GM19397 (cell line): ENCODE results near the gene TMEM161A.
"Not testable (repeated sequence)": the region's sequence is repeated elsewhere in the genome, so short reads cannot be mapped to it uniquely, and the experiment has no call there.

Experiments used
- ATAC-seq: cut with Tn5 transposase; IDR thresholded peaks from one replicate; pipeline ENCODE4 v1.9.1; 2021; ENCODE audit warnings: mild to moderate bottlenecking, moderate library complexity; ENCODE audit not compliant: unreplicated experiment

Gene TMEM161A

DNA sequence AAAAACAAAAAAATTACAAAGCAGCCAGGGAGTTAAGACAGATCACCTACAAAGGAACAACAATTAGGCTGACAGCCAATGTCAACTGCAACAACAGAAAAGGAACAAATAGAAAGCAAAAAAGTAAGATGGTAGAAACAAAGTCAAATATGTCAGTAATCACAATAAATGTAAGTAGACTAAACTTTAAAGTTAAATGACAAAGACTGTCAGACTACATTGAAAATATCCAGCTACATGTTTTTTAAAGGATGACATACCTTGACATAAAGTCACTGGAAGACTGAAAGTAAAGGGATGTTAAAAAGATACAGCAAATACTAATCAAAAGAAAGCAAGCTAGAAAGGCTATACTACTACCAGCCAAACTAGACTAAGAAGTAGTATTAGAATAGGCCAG, 14.9 kb downstream of the TMEM161A start:
- no peak for ATAC-seq

DNA sequence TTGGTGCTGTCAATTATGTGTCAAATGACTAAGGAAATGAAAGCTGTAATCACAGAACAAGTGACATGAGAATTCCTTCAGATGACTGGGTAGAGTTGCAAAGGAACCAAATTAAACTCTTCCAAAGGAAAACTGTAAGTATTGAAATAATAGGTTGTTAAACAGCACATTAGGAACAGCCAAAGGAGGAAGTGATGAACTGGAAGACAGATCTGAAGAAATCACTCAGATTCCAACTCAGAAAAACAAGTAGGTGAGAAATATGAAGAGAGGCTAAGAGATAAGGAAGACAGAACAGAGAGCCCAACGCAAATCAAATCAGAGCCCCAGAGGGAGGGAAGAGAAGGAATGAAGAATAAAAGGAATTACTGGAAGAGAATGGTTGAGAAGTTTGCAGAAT, 15.4 kb downstream of the TMEM161A start:
- ATAC-seq = no peak

DNA sequence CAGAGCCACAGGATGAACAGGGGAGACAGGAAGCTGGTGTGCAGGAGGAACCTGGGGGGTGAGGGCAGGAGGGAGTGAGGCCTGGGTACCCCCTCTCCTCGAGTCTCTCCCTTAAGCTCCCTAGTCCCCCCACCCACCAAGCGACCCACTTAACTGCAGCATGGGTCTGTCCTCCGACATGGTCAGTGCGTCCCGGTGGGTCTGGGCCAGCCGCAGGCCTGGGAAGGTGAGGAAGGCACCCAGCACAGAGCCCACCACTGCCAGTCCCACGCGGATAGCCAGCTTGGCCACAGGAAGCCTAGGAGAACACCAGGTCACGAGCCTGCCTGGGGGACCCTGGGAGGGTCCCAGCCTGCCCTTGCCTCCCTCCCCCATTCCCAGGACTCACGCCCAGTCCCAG, 16.9 kb downstream of the TMEM161A start:
- ATAC-seq = no peak

DNA sequence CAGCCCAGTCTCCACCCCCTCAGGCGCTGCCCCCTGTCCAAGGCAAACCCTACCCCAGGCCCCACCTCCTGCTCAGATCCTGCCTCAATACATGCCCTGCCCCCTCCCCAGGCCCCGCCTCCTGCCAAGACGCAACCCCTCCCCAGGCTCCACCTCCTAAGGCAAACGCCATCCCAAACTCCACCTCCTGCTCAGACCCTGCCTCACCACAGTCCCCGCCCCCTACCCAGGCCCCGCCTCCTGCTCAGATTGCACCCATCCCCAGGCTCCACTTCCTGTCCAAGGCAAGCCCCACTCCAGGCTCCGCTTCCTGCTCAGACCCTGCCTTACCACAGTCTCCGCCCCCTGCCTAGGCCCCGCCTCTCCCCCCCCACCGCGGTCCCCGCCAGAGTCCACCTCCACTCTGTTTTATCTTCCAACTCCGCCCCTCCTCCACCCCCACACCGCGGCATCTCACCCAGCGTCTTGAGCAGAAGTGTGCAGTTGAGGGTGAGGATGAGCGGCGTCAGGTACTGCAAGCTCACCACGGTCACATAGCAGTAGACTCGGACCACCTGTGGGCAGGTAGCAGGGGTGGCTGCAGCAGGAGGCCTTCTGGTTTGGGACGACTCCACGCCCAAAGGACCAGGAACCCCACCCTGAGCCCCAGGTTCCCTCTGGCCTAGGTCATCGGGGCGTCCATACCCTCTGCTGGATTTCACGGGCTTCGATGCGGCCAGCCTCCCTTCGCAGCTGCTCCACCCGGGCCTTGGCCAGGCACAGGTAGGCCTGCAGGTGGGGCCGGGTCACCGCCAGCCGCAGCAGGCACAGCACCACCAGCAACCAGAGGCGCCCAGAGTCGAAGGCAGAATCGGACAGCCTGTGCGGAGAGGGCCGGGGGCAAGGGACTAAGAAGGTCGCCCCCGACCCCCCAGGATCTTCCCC, 17.7 kb downstream of the TMEM161A start:
- no peak for ATAC-seq

DNA sequence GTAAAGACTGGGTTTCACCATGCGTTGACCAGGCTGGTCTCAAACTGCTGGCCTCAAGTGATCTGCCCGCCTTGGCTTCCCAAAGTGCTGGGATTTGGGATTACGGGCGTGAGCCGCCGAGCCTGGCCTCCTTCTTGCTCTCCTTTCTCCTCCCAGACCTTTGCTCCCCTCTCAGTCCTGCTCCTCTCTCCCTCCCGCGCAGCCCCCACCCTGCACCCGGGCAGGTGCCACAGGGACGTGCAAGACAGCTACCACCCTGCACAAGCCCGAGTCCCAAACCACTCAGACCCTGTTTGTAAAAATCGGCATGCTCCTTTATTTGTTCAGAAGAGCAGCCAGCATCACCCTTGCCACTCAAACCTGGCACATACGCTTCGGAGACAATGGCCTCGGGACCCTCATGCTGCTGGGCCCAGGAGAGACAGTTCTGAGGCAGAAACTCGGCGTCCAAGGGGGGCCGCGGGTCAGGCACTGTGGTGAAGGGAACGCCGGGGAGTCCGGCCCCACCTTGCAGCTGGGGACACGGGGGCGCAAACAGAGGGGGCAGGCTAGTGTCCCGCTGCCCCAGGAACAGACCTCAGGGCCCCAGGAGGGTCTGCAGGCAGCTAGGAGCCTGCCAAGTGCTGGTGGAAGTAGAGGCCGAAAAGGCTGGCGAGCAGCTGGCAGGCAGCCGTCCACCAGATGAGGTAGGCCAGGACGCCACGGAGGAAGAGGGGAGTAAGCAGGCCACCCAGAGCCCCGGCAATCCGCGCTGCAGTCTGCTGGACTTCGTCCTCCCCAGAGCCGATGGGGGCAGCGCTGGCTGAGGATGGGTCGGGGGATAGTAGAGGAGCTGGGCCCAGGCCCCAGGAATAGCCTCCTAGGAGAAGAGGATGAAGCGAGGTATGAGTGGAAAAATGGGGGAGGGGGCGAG, 18.7 kb downstream of the TMEM161A start:
- no peak for ATAC-seq

DNA sequence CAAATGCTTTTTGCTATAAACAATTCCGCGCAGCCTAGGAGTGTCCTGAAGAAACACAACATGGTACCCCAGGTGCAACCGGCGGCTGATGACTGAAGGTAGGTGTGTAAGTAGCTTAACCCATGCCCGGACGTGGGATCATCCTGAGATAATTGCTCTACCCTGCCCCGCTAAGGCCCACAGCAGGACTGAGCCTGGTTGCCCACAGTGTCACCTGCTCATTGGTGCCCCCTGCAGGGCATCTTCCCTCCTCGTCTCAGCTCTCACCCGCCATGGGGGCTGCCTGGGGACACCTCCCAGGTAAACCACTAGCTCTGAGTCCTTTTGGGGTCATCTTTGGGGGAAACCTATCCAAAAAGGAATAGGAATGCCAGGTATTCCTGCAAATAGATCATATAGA, 22.3 kb downstream of the TMEM161A start:
- ATAC-seq = no peak

DNA sequence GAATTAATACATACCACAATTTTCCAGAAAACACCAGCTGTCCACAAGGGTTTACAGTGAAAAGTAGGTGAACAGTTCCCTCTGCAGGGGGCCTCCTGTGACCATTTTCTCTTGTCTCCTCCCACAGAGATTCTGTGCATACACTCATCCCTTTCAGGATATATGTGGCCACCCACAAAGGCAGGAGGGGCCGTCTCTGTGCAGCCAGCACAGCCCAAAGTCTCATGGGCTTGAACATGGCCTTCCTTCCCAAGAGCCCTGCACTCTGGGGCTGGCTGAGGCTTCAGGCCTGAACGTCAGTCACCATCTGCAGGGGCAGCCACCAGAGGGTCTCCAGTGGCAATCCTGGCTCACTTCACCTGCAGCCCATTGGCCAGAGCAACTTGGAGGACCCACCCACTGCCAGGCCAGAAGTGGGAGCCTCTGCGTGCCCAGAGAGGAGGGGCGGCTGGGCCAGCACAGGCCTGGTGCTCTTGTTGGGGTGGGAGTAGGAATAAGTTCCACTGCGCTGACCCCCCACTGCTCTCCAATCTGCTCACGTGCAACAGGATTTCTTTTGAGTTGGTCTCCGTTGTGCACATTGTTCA, 25.1 kb downstream of the TMEM161A start:
- no peak for ATAC-seq

DNA sequence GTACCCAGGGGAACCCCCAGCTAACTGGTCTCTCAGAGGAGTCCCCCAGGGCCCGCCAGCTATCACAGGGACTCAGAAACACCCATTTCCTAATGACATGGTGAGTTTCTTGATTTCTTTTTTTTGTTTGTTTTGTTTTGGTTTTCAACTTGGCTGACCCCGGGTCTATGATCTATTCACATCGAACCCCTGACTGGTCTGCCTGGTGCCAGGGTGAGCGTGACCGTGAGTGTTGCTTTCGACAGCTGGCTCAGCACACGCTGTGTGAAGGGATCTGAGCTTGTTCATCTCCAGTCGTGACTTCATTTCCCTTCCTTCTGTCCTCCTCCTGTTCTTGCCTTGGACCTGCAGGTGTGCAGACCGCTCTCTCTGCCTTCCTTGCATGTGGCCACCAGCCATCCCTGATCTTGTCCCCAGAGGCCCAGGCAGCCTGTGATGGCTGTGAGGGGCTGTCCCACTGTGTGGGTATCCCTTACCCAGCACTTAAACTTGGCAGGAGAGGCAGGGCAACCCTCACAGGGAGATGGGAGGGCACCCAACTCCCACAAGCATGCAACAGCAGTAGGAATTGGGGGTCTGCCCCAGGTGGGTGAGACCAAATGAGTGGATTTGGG, 26.2 kb downstream of the TMEM161A start:
- no peak for ATAC-seq

DNA sequence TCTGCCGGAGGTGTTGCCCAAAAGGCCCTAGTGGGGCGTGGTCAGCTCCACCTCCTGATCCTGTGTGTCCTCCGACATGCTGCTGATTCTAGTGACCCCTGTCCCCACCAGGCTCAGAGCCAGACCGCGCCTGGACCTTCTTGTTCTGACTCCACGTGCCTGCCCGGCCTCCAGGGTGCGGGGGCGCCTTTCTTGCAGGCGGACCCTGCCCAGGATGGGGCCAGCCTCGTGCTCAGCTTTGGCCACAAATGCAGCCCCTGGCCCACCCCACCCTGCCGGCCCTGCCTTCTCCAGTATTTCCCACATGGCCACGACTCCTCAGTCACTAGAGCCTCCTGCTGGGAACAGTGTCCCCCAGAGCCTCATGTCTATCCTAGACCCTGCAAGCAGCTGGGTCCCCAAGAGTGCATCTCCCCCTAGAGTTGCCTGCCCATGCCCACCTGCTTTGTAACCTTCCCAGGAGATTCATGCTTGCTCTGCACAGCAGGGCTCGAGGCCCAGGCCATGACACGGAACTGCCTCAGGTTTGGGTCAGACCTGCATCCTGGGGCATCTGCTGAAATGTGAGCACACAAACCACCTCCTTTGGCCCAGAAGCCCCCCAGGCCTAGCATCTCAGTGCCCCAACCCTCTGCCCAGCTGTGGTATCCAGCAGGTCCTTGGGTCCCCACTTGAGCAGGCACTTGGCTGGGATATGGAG, 27.0 kb downstream of the TMEM161A start:
- no peak for ATAC-seq

DNA sequence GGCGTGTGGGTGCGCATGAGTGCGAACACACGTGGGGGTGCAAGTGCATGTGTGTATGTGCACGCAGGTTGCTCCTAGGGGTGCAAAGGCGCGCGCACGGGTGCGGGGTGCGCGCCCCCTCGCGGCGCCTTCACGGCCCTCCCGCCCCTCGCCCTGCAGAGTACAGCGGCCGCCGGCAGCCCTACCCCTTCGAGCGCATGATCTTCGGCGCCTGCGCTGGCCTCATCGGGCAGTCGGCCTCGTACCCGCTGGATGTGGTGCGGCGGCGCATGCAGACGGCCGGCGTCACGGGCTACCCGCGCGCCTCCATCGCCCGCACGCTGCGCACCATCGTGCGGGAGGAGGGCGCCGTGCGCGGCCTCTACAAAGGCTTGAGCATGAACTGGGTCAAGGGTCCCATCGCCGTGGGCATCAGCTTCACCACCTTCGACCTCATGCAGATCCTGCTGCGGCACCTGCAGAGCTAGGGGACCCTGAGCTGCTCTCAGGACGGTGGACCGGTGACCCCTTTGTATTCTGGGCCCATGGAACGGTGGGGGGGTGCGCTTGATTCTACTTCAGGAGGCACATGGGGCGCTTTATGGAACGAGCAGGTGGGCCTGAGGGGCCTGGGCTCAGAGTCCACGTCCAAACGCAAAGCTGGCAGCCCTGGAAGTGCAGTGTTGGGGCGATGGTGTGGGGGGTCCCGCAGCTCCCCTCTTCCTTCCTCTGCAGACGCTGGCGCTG, 27.7 kb downstream of the TMEM161A start:
- no peak for ATAC-seq

DNA sequence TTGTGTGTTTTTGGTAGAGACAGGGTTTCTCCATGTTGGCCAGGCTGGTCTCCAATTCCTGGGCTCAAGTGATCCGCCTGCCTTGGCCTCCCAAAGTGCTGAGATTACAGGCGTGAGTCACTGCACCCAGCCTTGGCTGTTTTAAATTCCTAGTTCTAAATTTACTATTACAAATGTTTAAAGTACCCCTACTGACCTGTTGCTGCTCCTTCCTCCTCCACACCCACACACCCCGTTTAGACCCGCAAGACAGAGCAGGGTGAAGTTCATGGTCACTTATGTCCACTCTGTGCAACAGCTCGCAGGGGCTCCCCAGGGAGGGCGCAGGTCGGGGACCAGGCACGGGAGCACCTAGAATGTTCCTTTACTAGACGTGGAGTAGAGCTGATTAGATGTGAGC, 28.7 kb downstream of the TMEM161A start:
- ATAC-seq = no peak

DNA sequence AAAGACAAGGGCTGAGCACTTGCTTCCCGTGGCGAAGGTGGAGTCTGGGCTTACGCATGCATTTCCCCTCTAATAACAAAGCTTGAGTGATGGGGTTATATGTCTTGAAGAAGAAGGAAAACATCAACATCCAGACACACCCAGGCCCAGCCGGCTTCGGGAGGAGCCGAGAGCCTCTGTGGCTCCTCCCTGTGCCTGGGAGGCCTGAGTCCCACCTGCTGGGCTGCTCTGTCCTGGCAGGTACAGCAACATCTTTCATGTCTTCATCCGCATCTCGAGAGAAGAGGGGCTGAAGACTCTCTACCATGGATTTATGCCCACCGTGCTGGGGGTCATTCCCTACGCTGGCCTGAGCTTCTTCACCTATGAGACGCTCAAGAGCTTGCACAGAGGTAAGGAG, 30.6 kb downstream of the TMEM161A start:
- no peak for ATAC-seq

DNA sequence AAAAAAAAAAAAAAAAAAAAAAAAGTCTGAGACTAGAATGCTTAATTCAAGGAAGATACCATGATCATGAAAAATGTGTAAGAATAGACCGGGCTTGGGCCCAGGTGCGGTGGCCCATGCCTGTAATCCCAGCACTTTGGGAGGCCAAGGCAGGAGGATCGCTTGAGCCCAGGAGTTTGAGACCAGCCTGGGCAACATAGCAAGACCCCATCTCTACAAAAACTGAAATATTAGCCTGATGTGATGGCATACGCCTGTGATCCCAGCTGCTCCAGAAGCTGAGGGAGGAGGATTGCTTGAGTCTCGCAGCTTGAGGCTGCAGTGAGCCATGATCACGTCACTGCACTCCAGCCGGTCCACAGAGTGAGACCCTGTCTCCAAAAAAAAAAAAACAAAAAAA, 31.3 kb downstream of the TMEM161A start:
- ATAC-seq = not testable (repeated sequence)

DNA sequence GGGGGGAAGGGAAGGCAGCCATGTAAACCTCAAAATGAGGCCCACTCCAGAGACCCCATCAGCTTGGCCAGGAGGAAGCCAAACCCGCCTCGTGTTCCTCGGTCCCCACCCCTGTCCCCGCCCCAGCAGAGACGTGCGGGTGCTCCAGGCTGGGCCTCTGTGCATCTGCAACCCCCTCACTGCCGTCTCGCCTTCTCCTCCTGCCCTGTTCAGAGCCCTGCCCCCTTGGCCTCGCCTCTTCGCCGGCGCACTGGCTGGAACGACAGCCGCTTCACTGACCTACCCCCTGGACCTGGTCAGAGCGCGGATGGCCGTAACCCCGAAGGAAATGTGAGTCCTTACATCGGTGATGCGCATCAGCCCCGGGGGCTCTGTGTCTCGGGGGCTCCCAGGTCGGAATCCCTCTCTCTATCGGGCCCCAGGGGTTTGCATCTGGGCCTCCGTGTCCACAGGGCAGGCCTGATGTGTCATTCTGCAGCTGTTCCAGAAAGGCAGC, 32.2 kb downstream of the TMEM161A start:
- no peak for ATAC-seq

DNA sequence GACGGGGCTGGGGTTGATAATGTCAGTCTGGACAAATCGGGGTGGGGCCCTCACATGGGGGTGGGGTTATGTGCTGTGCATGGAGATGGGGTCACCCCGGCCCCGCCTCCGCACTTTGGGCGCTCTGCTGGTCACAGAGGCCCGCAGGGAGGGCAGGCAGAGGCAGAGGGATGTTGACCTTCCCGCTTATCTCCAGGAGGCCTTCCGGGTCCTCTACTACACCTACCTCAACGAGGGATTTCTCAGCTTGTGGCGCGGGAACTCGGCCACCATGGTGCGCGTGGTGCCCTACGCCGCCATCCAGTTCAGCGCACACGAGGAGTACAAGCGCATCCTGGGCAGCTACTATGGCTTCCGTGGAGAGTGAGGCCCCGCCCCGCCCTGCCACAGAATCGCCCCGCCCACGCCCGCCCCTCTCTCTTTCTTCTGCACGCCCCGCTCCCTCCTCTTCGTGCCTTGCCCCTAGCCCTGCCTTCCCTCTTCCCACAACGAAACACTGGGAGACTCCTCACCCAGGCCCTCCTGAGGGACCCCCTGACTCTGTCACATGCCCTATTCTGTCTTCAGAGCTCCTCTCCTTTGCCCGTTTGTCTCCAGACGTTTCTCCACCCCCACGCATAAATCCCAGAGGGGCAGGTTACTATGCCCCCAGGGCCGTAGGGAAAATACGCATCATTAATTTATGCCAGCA, 32.8 kb downstream of the TMEM161A start:
- no peak for ATAC-seq

DNA sequence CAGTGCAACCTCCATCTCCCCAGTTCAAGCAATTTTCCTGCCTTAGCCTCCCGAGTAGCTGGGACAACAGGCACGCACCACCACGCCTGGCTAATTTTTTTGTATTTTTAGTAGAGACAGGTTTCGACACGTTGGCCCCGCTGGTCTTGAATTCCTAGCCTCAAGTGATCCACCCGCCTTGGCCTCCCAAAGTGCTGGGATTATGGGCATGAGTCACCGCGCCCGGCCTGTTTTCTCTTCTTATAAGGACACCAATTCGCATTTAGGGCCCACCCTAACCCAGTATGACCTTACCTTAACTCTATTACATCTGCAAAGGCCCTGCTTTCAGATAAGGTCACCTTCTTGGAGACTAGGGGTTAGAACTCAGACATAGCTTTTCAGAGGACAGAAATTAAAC, 35.1 kb downstream of the TMEM161A start:
- no peak for ATAC-seq

DNA sequence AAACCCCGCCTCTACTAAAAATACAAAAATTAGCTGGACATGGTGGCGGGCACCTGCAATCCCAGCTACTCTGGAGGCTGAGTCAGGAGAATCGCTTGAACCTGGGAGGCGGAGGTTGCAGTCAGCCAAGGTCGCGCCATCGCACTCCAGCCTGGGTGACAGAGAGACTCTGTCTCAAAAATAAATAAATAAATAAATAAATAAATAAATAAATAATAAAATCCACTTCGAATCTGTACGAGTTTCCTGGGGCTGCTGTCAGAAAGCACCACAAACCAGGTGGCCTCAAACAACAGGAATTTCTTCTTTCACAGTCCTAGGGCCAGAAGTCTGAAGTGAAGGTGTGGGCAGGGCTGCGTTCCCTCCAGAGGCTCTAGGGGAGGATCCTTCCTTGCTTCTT, 35.7 kb downstream of the TMEM161A start:
- ATAC-seq = not testable (repeated sequence)

DNA sequence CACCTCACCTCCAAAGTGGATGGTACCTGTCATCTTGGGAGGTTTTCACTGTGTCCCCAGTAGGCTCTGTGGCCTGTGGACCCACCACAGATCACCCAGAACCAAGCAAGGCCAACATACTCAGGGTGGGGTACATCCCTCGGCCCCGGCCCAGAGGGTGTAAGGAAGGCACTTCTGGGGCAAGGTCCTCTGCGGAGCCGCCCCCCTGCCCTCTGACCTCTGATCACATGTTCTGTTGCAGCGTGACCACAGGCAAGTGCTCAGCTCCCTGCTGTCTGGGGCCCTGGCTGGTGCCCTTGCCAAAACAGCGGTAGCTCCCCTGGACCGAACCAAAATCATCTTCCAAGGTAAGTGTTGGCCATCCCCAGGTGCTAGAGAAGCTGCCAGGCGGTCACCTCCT, 36.7 kb downstream of the TMEM161A start:
- no peak for ATAC-seq
